GM21786 (cell line): ENCODE measurements around the gene ALDH18A1.
A peak's percentile ranks its signal among the peaks of the same experiment; 100 is the strongest.
"Not testable (repeated sequence)": the region's sequence is repeated elsewhere in the genome, so short reads cannot be mapped to it uniquely, and the experiment has no call there.

ENCODE experiments used
- ATAC-seq: cut with Tn5 transposase; IDR thresholded peaks from one replicate; pipeline ENCODE4 v1.9.1; 2021; ENCODE audit not compliant: unreplicated experiment

ALDH18A1 gene

DNA sequence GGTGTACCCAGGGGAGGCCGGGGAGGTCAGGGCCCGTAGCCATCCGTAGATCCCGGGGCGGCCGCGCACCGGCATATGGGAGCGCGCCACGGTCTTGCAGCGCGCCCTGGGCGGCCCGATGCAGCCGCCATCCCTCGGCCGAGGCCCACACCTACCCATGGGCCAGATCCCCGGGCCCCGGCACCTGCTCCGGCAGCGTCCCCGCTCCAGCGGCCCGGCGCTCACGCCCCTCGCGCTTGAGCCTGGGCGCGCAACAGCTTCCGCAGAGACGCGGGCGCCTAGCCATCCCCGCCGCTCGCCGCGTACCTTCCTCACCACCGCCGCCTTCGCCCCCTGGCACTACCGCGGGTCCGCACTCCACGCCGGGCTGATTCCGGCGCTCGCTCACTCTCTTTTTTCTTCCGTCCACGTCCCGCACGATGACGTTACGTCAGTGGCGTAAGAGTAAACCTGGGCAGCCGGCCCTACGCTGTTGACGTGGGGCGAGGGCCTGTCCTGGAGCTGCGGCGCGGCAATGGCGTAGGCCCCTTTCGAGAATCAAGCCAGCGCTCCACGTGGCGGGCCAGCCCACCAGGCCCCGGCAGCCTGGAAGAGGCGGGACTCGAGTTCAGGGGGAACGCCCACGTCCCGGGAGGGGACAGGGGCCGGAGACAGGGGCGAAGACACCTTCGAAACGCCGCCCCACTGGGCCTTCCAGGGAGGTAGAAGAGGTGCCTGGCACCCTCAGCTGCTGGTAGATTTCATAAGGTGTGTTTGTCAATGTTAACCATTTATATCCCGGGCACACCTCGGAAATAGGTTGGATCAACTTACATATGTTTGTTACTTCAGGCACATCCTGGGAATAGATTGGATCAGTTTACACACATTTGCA is at the start of gene ALDH18A1:
Gene ALDH18A1 (minus strand): TSS at position 421 of the 874 bp plus-strand sequence. CDS start 3,334 bp downstream, outside the sequence.
- peak; percentile 86 for ATAC-seq

GRCh38 chr10:95698415-95698814 is 41.9 kb upstream of the ALDH18A1 start:
- no peak for ATAC-seq

DNA sequence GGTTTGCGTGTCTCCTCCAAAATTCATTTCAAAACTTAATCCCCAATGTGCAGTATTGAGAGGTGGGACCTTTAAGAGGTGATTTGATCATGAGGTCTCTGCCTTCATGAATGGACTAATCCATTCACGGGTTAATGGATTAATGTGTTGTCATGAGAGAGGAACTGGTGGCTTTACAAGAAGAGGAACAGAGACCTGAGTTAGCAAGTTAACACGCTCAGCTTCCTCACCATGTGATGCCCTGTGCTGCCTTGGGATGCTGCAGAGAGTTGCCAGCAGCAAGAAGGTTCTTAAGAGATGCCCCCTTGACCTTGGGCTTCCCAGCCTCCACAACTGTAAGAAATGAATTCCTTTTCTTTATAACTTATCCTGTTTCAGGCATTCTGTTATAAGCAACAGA is 40.9 kb upstream of the ALDH18A1 start:
- no peak for ATAC-seq

- ATAC-seq: no peak
Observed at GRCh38 chr10:95694665-95695064, 38.2 kb upstream of the ALDH18A1 start.

DNA sequence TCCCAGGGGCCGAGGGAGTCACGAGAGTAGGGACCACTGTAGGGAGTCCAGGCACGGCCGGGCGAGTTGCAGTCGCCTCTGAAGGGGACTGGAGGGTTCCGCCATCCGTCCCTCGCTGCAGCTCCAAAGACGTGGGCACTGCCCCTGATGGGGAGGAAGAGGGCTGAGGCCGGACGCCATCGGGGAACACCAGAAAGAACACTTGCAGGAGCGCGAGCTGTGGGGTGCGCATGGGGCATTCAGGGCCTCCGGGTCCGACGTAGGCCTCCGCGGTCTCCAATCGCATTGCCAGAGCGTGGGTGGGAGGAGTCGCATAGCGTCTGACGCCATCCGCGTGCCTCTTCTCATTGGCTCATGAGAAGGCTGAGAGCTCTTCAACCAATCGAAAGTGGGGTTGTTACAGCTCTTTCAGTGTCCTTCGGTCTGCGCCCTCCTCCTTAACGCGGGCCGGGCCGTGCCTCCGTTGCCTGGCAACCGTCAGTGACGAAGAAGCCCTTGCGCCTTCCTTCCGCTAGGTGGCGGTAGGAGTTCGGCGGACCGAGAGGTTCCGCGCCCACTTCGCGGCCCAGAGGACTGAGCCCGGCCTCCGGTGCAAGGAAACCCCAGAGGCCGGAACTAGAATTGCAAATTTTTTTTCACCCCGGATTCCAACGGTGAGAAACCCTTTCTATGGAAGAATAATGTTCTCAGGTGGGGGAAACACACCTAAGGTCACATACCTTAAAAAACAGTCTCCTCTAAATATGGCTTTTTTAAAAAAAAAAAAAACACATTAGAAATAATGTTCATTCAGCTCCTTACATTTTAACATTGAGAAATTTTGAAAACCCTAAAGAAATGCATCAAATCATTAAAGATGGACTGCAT is 37.4 kb upstream of the ALDH18A1 start, which contains the start of gene TCTN3:
Gene TCTN3 (minus strand): TSS at position 260 of the 867 bp plus-strand sequence. CDS start 28 bp downstream, at position 232.
- ATAC-seq: peak; percentile 99

GRCh38 chr10:95693071-95693667 is 36.7 kb upstream of the ALDH18A1 start:
- ATAC-seq: no peak

DNA sequence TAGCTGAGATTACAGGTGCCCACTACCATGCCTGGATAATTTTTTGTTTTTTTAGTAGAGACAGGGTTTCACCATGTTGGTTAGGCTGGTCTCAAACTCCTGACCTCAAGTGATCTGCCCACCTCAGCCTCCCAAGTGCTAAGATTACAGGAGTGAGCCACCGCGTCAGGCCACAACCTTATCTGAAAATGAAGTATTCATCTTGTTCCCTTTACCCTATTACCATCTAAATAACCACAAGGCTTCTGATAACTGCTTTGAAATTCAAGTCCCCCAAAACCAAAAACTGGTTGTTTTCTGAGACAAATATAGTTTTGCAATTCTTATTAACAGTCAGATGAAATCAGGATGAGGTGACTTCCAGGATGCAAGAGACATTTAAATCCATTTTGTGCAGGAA is 34.8 kb upstream of the ALDH18A1 start:
- ATAC-seq: no peak

GRCh38 chr10:95688648-95689047 is 32.1 kb upstream of the ALDH18A1 start:
- ATAC-seq: no peak

DNA sequence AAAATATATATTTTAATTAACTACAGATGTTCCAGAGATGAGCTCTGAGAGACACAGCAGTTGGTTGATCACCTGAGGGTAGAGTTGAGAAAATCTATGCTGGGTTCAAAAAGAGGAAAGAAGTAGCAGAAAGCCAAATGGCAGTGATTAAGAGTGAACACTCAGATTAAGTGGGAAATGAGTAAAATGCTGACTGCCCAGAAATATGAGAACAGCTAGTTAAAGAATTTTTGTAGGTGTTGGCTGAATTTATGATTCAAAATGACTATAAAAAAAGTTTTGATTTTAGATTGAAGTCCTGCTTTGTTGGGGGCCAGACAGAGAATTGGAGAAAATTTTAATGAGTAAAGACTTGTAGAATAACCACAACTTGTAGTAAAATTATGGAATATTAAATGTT is 27.5 kb upstream of the ALDH18A1 start:
- no peak for ATAC-seq

DNA sequence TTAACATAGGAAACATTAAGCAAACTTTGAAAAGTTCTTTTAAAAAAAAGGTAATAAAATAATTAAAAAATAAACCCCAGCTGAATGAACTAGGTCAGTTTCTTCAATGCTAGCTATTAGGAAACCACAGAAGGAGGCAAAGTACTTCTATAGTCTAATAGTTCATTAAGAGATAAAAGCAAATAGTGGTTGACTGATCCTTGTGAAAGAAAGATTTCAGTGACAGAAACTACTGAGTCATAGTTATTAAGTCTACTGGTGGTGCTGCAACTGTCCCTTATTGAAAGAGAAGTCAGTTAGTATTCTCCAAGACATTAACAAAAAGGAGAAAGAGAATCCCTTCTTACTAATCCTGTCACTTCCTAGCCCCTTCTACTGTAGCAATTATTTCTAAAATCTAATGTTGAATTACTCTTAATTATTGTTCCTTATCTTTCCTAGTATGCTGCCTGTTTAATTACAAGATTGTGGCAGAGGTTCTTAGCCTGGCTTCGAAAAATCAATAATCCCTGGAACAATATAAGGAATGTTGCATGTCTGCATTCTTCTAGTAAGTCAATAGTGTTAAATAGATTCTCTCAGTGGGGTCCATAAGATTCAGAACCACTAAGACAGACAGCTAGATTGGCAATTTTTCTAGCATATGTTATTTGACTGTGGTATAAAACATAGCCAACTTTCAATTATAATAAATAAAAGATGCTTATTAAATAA is 19.0 kb upstream of the ALDH18A1 start:
- ATAC-seq: no peak

- ATAC-seq: no peak
Observed at GRCh38 chr10:95674643-95675042, 18.1 kb upstream of the ALDH18A1 start.

DNA sequence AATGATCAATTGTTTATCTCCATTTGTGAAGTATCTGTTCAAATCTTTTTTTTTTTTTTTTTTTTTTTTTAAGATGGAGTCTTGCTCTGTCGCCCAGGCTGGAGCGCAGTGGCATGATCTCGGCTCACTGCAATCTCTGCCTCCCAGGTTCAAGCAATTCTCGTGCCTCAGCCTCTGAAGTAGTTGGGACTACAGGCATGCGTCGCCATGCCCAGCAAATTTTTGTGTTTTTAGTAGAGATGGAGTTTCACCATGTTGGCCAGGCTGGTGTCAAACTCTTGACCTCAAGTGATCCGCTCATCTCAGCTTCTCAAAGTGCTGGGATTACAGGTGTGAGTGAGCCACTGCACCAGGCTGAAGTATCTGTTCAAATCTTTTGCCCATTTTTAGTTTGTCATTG is 16.1 kb upstream of the ALDH18A1 start:
- not testable (repeated sequence) for ATAC-seq

GRCh38 chr10:95664543-95664942 is 8.0 kb upstream of the ALDH18A1 start:
- ATAC-seq: no peak

DNA sequence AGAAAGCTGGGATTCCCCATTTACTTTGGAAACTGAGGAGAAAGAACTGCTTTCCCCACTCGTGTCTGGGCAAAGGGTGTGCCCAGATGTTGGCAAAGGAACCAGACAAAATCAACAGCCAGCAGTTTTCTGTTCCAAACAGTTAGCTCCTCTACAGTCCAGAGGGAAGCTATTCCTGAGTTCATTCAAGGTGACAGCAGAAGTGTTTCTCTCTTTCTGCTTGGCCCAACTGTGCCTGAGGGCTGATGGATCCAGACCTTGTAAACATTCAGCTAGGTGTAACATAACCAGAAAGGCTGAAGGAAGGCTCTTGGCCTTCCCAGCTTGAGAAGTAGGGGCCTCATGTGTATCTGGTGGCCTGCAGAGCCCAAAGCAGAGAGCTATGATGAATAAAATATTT is 7.0 kb upstream of the ALDH18A1 start:
- no peak for ATAC-seq

GRCh38 chr10:95661818-95662217 is 5.3 kb upstream of the ALDH18A1 start:
- ATAC-seq: no peak

DNA sequence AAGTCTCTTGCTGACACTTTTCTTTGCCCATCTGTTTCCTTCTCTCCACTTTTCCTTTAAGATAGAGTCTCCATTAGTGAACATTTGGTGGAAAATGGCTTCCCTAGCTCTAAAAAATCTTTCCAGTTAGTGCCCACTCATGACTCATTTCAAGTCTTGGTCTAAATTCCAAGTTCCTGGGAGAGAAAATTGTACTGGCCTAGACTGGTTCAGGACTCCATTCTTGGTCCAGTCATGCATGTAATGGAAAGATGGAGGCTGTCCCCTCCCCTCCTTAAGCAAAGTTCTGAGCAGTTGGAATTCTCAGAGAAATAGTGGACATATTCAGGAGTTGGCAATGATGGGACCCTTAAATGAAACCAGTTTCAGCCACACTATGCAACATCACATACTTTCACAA is 3.8 kb upstream of the ALDH18A1 start:
- ATAC-seq: no peak

- no peak for ATAC-seq
Observed at GRCh38 chr10:95657250-95657649, 739 bp upstream of the ALDH18A1 start.

DNA sequence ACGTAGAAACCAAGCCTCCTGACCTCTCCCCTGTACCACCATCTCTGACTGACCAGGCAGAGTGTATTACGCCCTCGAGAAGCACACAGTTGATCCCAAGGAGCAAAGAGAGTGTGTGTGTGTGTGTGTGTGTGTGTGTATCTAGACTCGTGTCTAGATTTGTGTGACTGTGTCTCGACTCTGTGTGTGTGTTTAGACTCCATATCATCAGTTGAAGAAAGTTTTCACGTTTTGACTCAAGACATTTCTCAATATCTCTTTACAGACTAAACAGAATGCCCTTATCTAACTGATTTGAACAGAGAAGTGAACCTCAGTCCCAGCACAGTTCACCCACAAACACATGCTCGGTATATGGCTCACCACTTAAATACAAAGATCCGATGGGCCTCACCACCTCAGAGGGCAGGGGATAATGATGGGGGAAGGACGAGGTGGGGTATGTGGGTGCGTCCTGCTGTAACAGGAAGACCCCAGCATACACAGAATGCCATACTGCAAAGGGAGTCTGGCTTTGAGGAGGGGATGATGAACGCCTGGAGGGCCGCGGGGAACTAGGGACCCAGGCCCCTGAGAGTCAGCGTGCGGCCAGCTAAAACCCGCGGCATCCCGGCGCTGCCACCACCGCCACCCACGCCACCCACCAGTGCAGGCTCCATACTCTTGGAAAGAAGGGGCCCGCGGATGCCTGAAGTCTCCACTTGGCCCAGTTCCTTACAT is 780 bp downstream of the ALDH18A1 start:
- peak; percentile 3 for ATAC-seq

GRCh38 chr10:95653895-95654294 is 2.6 kb downstream of the ALDH18A1 start:
- no peak for ATAC-seq
